ENCODE measurements around the gene PPIF. TPM values are rescaled to one million over a fixed set of nuclear protein-coding genes. Genes with fewer than 3 reads are reported as not detected.

PPIF gene
- total RNA-seq, 1 experiment from 2014 or later, result 29.4 TPM

DNA sequence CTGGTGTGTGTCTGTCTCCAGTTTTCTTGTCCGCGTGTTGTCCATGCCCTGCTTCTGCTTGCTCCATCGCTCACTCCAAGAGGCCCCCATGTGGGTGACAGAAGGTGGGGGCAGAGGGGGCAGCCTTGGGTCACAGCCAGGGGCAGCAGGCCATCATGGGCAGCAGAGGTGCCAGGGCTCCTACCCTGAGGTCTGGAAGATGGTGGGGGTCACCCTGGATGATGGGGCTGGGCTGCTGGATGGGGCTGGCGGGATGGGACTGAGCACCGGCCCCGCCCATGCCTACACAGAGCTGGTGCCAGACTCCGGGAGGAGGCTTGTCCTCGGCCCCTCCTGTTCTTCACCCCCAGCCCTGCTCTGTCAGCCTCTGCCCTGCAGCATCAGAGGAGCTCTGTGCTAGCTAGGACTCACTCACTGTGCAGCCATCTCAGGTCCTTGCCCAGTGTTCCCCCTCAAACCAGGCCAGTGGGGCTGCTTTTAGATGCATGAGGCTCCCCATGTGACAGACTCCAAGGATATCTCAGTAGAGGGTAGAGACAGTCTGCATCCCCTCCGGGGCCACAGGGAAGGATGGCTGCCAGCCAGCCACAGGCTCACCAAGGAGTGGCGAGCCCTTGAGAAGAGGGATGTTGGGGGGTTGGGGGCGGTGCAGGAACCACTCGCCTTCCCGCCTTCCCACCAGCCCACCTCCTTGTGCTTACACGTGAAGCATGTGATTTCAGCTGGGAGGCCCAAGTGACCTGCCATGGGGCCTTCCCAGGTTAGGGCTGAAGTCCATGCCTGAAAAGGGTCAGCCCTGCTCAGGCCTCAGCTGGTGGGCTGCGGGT lies 35.5 kb upstream of the PPIF start:
- no peak overlapping the region for H3K4me2 ChIP-seq (ENCODE audit: low read depth, low read length, poor library complexity, severe bottlenecking)
- no peak overlapping the region for H3K9ac ChIP-seq (ENCODE audit: low read length)
- no peak overlapping the region for H3K27ac ChIP-seq (ENCODE audit: low read length)
- no peak overlapping the region for H3K4me3 ChIP-seq (ENCODE audit: low read length)
- DNase-seq, result no peak
- no peak overlapping the region for H2AFZ ChIP-seq (ENCODE audit: low read length)
- H3K9me2 ChIP-seq (replicated peaks; ENCODE audit: insufficient read depth, low read length), result no peaks in the 10 kb centered on the region
- no peaks in the 10 kb centered on the region for H3K79me2 ChIP-seq (ENCODE audit: low read length)
- H4K20me1 ChIP-seq (ENCODE audit: insufficient read depth, low read depth, low read length), result no peaks in the 10 kb centered on the region
- H3K9me3 ChIP-seq (ENCODE audit: low read length), result no peaks in the 10 kb centered on the region
- peaks cover 6% of the 10 kb centered on the region; the same call in 1 of the 2 replicates for H3K36me3 ChIP-seq (ENCODE audit: insufficient read depth, low read length)
- H3K4me1 ChIP-seq (ENCODE audit: low read length), result peaks cover 39% of the 10 kb centered on the region
- no peaks in the 10 kb centered on the region for H3K27me3 ChIP-seq (ENCODE audit: low read length)

DNA sequence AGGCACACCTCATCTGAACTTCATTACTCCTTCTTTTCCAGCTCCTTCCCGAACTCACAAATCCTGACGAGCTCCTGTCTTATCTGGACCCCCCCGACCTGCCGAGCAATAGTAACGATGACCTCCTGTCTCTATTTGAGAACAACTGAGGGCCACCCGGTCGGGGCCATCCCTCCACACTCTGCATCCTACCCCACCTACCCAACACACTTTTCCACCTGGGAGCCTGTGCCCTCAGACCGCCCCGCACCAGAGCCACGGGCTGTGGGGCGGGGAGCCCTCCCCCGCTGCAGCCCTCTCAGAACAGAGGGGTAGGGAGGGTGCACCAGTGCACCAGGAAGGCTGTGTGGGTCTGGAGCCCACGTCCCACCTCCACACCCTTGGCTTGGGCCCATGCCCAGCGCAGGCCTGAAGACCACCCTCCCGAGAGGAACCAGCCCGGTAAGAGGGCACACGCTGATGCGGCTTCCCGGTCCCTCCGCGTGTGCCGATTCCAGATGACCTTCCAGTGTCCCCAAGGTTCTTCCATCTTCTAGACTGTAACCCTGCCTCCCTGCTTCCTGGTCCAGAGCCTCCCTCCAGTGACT lies 34.6 kb upstream of the PPIF start:
- no peaks in the 10 kb centered on the region for H3K9me2 ChIP-seq (replicated peaks; ENCODE audit: insufficient read depth, low read length)
- no peaks in the 10 kb centered on the region for H3K9me3 ChIP-seq (ENCODE audit: low read length)
- no peak overlapping the region for H3K4me2 ChIP-seq (ENCODE audit: low read depth, low read length, poor library complexity, severe bottlenecking)
- no peak for DNase-seq
- no peak overlapping the region for H3K27ac ChIP-seq (ENCODE audit: low read length)
- no peaks in the 10 kb centered on the region for H4K20me1 ChIP-seq (ENCODE audit: insufficient read depth, low read depth, low read length)
- H3K9ac ChIP-seq (ENCODE audit: low read length), result no peak overlapping the region
- peaks cover 5% of the 10 kb centered on the region; the same call in 1 of the 2 replicates for H3K36me3 ChIP-seq (ENCODE audit: insufficient read depth, low read length)
- H3K4me1 ChIP-seq (ENCODE audit: low read length), result peaks cover 48% of the 10 kb centered on the region
- no peak overlapping the region for H2AFZ ChIP-seq (ENCODE audit: low read length)
- H3K27me3 ChIP-seq (ENCODE audit: low read length), result no peaks in the 10 kb centered on the region
- no peaks in the 10 kb centered on the region for H3K79me2 ChIP-seq (ENCODE audit: low read length)
- H3K4me3 ChIP-seq (ENCODE audit: low read length), result no peak overlapping the region

- no peaks in the 10 kb centered on the region for H3K9me2 ChIP-seq (replicated peaks; ENCODE audit: insufficient read depth, low read length)
- H3K4me3 ChIP-seq (ENCODE audit: low read length), result no peak overlapping the region
- H2AFZ ChIP-seq (ENCODE audit: low read length), result no peak overlapping the region
- H3K4me2 ChIP-seq (ENCODE audit: low read depth, low read length, poor library complexity, severe bottlenecking), result no peak overlapping the region
- peaks cover 5% of the 10 kb centered on the region; the same call in 1 of the 2 replicates for H3K36me3 ChIP-seq (ENCODE audit: insufficient read depth, low read length)
- no peak overlapping the region for H3K9ac ChIP-seq (ENCODE audit: low read length)
- no peaks in the 10 kb centered on the region for H3K79me2 ChIP-seq (ENCODE audit: low read length)
- no peak for DNase-seq
- no peak overlapping the region for H3K27ac ChIP-seq (ENCODE audit: low read length)
- H3K4me1 ChIP-seq (ENCODE audit: low read length), result peaks cover 54% of the 10 kb centered on the region
- H3K27me3 ChIP-seq (ENCODE audit: low read length), result no peaks in the 10 kb centered on the region
- H3K9me3 ChIP-seq (ENCODE audit: low read length), result no peaks in the 10 kb centered on the region
- H4K20me1 ChIP-seq (ENCODE audit: insufficient read depth, low read depth, low read length), result no peaks in the 10 kb centered on the region
Observed at GRCh38 chr10:79313320-79313719, 33.9 kb upstream of the PPIF start.

GRCh38 chr10:79313911-79314439 lies 33.3 kb upstream of the PPIF start:
- no peak for DNase-seq
- no peak overlapping the region for H3K27ac ChIP-seq (ENCODE audit: low read length)
- no peak overlapping the region for H3K4me2 ChIP-seq (ENCODE audit: low read depth, low read length, poor library complexity, severe bottlenecking)
- H3K9me2 ChIP-seq (replicated peaks; ENCODE audit: insufficient read depth, low read length), result no peaks in the 10 kb centered on the region
- no peaks in the 10 kb centered on the region for H3K27me3 ChIP-seq (ENCODE audit: low read length)
- no peak overlapping the region for H3K9ac ChIP-seq (ENCODE audit: low read length)
- no peaks in the 10 kb centered on the region for H3K9me3 ChIP-seq (ENCODE audit: low read length)
- H4K20me1 ChIP-seq (ENCODE audit: insufficient read depth, low read depth, low read length), result 0 out of 2 replicates have a peak, but pooled peaks cover 4% of the 10 kb centered on the region
- peaks cover 5% of the 10 kb centered on the region; the same call in 1 of the 2 replicates for H3K36me3 ChIP-seq (ENCODE audit: insufficient read depth, low read length)
- H2AFZ ChIP-seq (ENCODE audit: low read length), result no peak overlapping the region
- peaks cover 59% of the 10 kb centered on the region for H3K4me1 ChIP-seq (ENCODE audit: low read length)
- H3K79me2 ChIP-seq (ENCODE audit: low read length), result no peaks in the 10 kb centered on the region
- no peak overlapping the region for H3K4me3 ChIP-seq (ENCODE audit: low read length)

GRCh38 chr10:79314761-79315601 lies 32.3 kb upstream of the PPIF start:
- H3K79me2 ChIP-seq (ENCODE audit: low read length), result no peaks in the 10 kb centered on the region
- DNase-seq, result no peak
- no peaks in the 10 kb centered on the region for H3K9me3 ChIP-seq (ENCODE audit: low read length)
- H4K20me1 ChIP-seq (ENCODE audit: insufficient read depth, low read depth, low read length), result 0 out of 2 replicates have a peak, but pooled peaks cover 4% of the 10 kb centered on the region
- peak overlapping the region; percentile 47; the same call in 1 of the 2 replicates for H3K4me3 ChIP-seq (ENCODE audit: low read length)
- no peaks in the 10 kb centered on the region; the same call in 1 of the 2 replicates for H3K36me3 ChIP-seq (ENCODE audit: insufficient read depth, low read length)
- H2AFZ ChIP-seq (ENCODE audit: low read length), result no peak overlapping the region
- no peaks in the 10 kb centered on the region for H3K9me2 ChIP-seq (replicated peaks; ENCODE audit: insufficient read depth, low read length)
- peaks cover 59% of the 10 kb centered on the region for H3K4me1 ChIP-seq (ENCODE audit: low read length)
- peak overlapping the region; percentile 88 for H3K27ac ChIP-seq (ENCODE audit: low read length)
- no peak overlapping the region for H3K9ac ChIP-seq (ENCODE audit: low read length)
- peak overlapping the region; percentile 62 for H3K4me2 ChIP-seq (ENCODE audit: low read depth, low read length, poor library complexity, severe bottlenecking)
- H3K27me3 ChIP-seq (ENCODE audit: low read length), result no peaks in the 10 kb centered on the region

DNA sequence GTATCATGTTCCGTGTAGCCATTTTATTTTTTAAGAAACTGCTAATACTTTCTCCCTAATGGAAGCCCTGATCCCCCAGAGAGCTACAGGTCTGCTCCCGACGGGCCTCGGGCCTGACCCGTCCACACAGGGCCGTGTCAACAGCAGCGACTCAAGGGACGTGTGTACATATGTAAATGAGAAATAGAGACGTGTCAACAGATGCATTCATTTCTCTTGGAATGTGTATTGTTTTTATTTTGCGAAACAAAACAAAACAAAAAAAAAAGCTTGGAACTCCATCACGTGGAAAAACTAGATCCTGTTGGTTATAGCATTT lies 31.7 kb upstream of the PPIF start:
- H4K20me1 ChIP-seq (ENCODE audit: insufficient read depth, low read depth, low read length), result 0 out of 2 replicates have a peak, but pooled peaks cover 4% of the 10 kb centered on the region
- peak overlapping the region; percentile 47; the same call in 1 of the 2 replicates for H3K4me3 ChIP-seq (ENCODE audit: low read length)
- no peak for DNase-seq
- H3K9me2 ChIP-seq (replicated peaks; ENCODE audit: insufficient read depth, low read length), result no peaks in the 10 kb centered on the region
- H3K9ac ChIP-seq (ENCODE audit: low read length), result peak overlapping the region; percentile 30; the same call in 1 of the 2 replicates
- peaks cover 59% of the 10 kb centered on the region for H3K4me1 ChIP-seq (ENCODE audit: low read length)
- H3K79me2 ChIP-seq (ENCODE audit: low read length), result no peaks in the 10 kb centered on the region
- no peaks in the 10 kb centered on the region for H3K9me3 ChIP-seq (ENCODE audit: low read length)
- no peak overlapping the region for H2AFZ ChIP-seq (ENCODE audit: low read length)
- H3K4me2 ChIP-seq (ENCODE audit: low read depth, low read length, poor library complexity, severe bottlenecking), result peak overlapping the region; percentile 62
- H3K27me3 ChIP-seq (ENCODE audit: low read length), result no peaks in the 10 kb centered on the region
- H3K27ac ChIP-seq (ENCODE audit: low read length), result peak overlapping the region; percentile 88
- H3K36me3 ChIP-seq (ENCODE audit: insufficient read depth, low read length), result no peaks in the 10 kb centered on the region; the same call in 1 of the 2 replicates

GRCh38 chr10:79316671-79317431 lies 30.4 kb upstream of the PPIF start:
- no peaks in the 10 kb centered on the region for H3K27me3 ChIP-seq (ENCODE audit: low read length)
- H3K9ac ChIP-seq (ENCODE audit: low read length), result peak overlapping the region; percentile 64
- 0 out of 2 replicates have a peak, but pooled peaks cover 4% of the 10 kb centered on the region for H4K20me1 ChIP-seq (ENCODE audit: insufficient read depth, low read depth, low read length)
- no peaks in the 10 kb centered on the region for H3K9me2 ChIP-seq (replicated peaks; ENCODE audit: insufficient read depth, low read length)
- peak; percentile 90 for DNase-seq
- H3K4me3 ChIP-seq (ENCODE audit: low read length), result peak overlapping the region; percentile 47
- H3K4me1 ChIP-seq (ENCODE audit: low read length), result peaks cover 59% of the 10 kb centered on the region
- no peaks in the 10 kb centered on the region for H3K79me2 ChIP-seq (ENCODE audit: low read length)
- H2AFZ ChIP-seq (ENCODE audit: low read length), result no peak overlapping the region
- no peaks in the 10 kb centered on the region for H3K9me3 ChIP-seq (ENCODE audit: low read length)
- H3K4me2 ChIP-seq (ENCODE audit: low read depth, low read length, poor library complexity, severe bottlenecking), result peak overlapping the region; percentile 62
- peak overlapping the region; percentile 88 for H3K27ac ChIP-seq (ENCODE audit: low read length)
- no peaks in the 10 kb centered on the region; the same call in 1 of the 2 replicates for H3K36me3 ChIP-seq (ENCODE audit: insufficient read depth, low read length)
